GM12878 (cell line): ENCODE results near the gene COL26A1. TPM values are rescaled to one million over a fixed set of nuclear protein-coding genes. Genes with fewer than 3 reads are reported as not detected.

Source experiments
- ATAC-seq: fragments of 200-7000 bp; cut with Tn5 transposase; 3 replicates; pipeline ENCODE4 v1.9.1; 2020; ENCODE audit warnings: mild to moderate bottlenecking, moderate library complexity
- BruUV-seq: library from RNA; stranded (reverse); fragments of 400-500 nt; replicated peaks from 2 replicates; lab custom pipeline; 2021; lab: Mats Ljungman, UMichigan
- CTCF ChIA-PET: fragments of 300-600 bp; sonication (Branson Sonifier 250); formaldehyde crosslinking; extraction: SDS; loops from one replicate; lab custom pipeline; 2021; ENCODE audit warnings: inconsistent platforms; lab: Yijun Ruan, JAX
- POLR2A ChIA-PET: fragments of 350-600 bp; formaldehyde crosslinking; extraction: SDS; loops from one replicate; lab custom pipeline; 2021; ENCODE audit warnings: inconsistent platforms; lab: Charles Lee
- RAD21 ChIA-PET: fragments of 300-600 bp; sonication (Branson Sonifier 250); formaldehyde crosslinking; loops from one replicate; lab custom pipeline; 2023; ENCODE audit warnings: antibody characterized with exemption; ENCODE audit not compliant: unreplicated experiment; lab: Charles Lee
- SMC1A ChIA-PET: fragments of 300-600 bp; sonication (Branson Sonifier 250); formaldehyde crosslinking; loops from one replicate; lab custom pipeline; 2023; ENCODE audit not compliant: unreplicated experiment, uncharacterized antibody; lab: Charles Lee
- DNase-seq: peaks from one replicate; pipeline ENCODE4 v3.0.0-alpha.2; 2011; ENCODE audit warnings: low read depth, low spot score
- FAIRE-seq: peaks from 3 replicates; lab custom pipeline; 2011; peaks lifted over from hg19 to GRCh38; lab: Jason Lieb, UNC
- H2AFZ ChIP-seq: 2 replicates; pipeline ENCODE4 v1.6.0; 2011; ENCODE audit warnings: low read depth, low read length, control low read depth; ENCODE audit not compliant: control insufficient read depth
- H3K27ac ChIP-seq: 2 replicates; pipeline ENCODE4 v1.5.1; 2011; ENCODE audit warnings: control low read depth; ENCODE audit not compliant: control insufficient read depth, insufficient read depth
- H3K27me3 ChIP-seq, 2 experiments: replicated peaks in 1 of 2; 2 replicates each; pipeline versions ENCODE4 v1.6.0 to v1.6.1; 2011; ENCODE audit warnings: low read length in 1 of 2; ENCODE audit not compliant: control insufficient read depth in 2 of 2, insufficient read depth in 2 of 2
- H3K36me3 ChIP-seq, 2 experiments: 2 replicates each; pipeline ENCODE4 v1.5.1; 2011; ENCODE audit warnings: low read length in 1 of 2; ENCODE audit not compliant: control insufficient read depth in 2 of 2, insufficient read depth in 2 of 2
- H3K4me1 ChIP-seq: 2 replicates; pipeline ENCODE4 v1.6.1; 2011; ENCODE audit warnings: mild to moderate bottlenecking, low read length, moderate library complexity, mixed read lengths; ENCODE audit not compliant: control insufficient read depth, insufficient read depth
- H3K4me2 ChIP-seq: 2 replicates; pipeline ENCODE4 v1.6.0; 2011; ENCODE audit warnings: control low read depth; ENCODE audit not compliant: control insufficient read depth, insufficient read depth
- H3K4me3 ChIP-seq: fragments of 200-600 bp; sonication (generic); 2 replicates; pipeline ENCODE4 v1.5.1; 2016
- H3K79me2 ChIP-seq: 2 replicates; pipeline ENCODE4 v1.6.0; 2011; ENCODE audit warnings: low read length; ENCODE audit not compliant: control insufficient read depth, insufficient read depth
- H3K9ac ChIP-seq: 2 replicates; pipeline ENCODE4 v1.8.0; 2011; ENCODE audit warnings: low read length, control low read depth, mixed read lengths; ENCODE audit not compliant: control insufficient read depth, insufficient read depth
- H3K9me3 ChIP-seq: replicated peaks from 3 replicates; pipeline ENCODE4 v1.5.1; 2011; ENCODE audit warnings: mild to moderate bottlenecking, low read length; ENCODE audit not compliant: control insufficient read depth, insufficient read depth
- H4K20me1 ChIP-seq: 2 replicates; pipeline ENCODE4 v1.6.0; 2011; ENCODE audit not compliant: control insufficient read depth, insufficient read depth
- CTCF ChIP-seq, 3 experiments: IDR thresholded peaks in 2 of 3; conservative IDR thresholded peaks in 1 of 3; 2 replicates each; pipeline ENCODE4 v1.5.1; 2011; ENCODE audit warnings: low read depth in 3 of 3, low read length in 3 of 3, mild to moderate bottlenecking in 3 of 3, control low read depth in 2 of 3, moderate library complexity in 2 of 3, inconsistent platforms in 1 of 3, mixed read lengths in 1 of 3; ENCODE audit not compliant: control insufficient read depth in 2 of 3, insufficient read depth in 1 of 3; ENCODE audit errors: extremely low read depth in 1 of 3
- E2F4 ChIP-seq: IDR thresholded peaks from 2 replicates; pipeline ENCODE4 v1.6.1; 2012; ENCODE audit warnings: low read depth, low read length, improper control_type of control experiment
- IKZF2 ChIP-seq, 2 experiments: fragments of 450-650 bp; IDR thresholded peaks; 2 replicates each; pipeline ENCODE4 v1.6.1; 2017; ENCODE audit warnings: mild to moderate bottlenecking in 2 of 2, moderate library complexity in 2 of 2
- NFXL1 ChIP-seq: fragments of 450-650 bp; IDR thresholded peaks from 2 replicates; pipeline ENCODE4 v1.6.1; 2017; ENCODE audit warnings: antibody characterized with exemption, mild to moderate bottlenecking, borderline replicate concordance
- PAX8 ChIP-seq: fragments of 450-650 bp; IDR thresholded peaks from 2 replicates; pipeline ENCODE4 v1.6.1; 2017; ENCODE audit warnings: mild to moderate bottlenecking, moderate library complexity
- POLR2AphosphoS5 ChIP-seq: IDR thresholded peaks from 2 replicates; pipeline ENCODE4 v1.6.1; 2011; ENCODE audit warnings: mild to moderate bottlenecking, low read length, inconsistent platforms
- RAD21 ChIP-seq: IDR thresholded peaks from 2 replicates; pipeline ENCODE4 v1.6.1; 2011; ENCODE audit warnings: mild to moderate bottlenecking, low read depth, low read length, moderate library complexity; ENCODE audit not compliant: insufficient read depth
- RUNX3 ChIP-seq: IDR thresholded peaks from 2 replicates; pipeline ENCODE4 v1.6.1; 2012; ENCODE audit warnings: low read length, inconsistent platforms
- SIN3A ChIP-seq: IDR thresholded peaks from 2 replicates; pipeline ENCODE4 v1.6.1; 2012; ENCODE audit warnings: low read depth, low read length, improper control_type of control experiment
- SMAD1 ChIP-seq: fragments of 450-650 bp; IDR thresholded peaks from 2 replicates; pipeline ENCODE4 v1.6.1; 2018; ENCODE audit warnings: mild to moderate bottlenecking, low read depth; ENCODE audit not compliant: partially characterized antibody
- SMC3 ChIP-seq: IDR thresholded peaks from 2 replicates; pipeline ENCODE4 v1.6.1; 2011; ENCODE audit warnings: low read length, improper control_type of control experiment, borderline replicate concordance
- SP1 ChIP-seq: IDR thresholded peaks from one replicate; pipeline ENCODE4 v1.6.1; 2011; ENCODE audit warnings: low read depth, low read length
- SPI1 ChIP-seq: IDR thresholded peaks from 2 replicates; pipeline ENCODE4 v1.6.1; 2011; ENCODE audit warnings: low read depth, mild to moderate bottlenecking, low read length, moderate library complexity, borderline replicate concordance; ENCODE audit not compliant: insufficient read depth
- STAT1 ChIP-seq: fragments of 450-650 bp; conservative IDR thresholded peaks from 2 replicates; pipeline ENCODE4 v1.6.1; 2014; ENCODE audit warnings: antibody characterized with exemption, mild to moderate bottlenecking
- TCF12 ChIP-seq: IDR thresholded peaks from 2 replicates; pipeline ENCODE4 v1.6.1; 2011; ENCODE audit warnings: low read depth, mild to moderate bottlenecking, low read length
- WGBS: methylation state at CpG from one replicate; pipeline ENCODE4 v1.1.6; 2016; ENCODE audit warnings: low lambda C conversion rate; ENCODE audit not compliant: insufficient replicate concordance, insufficient coverage; ENCODE audit errors: missing lambda C conversion rate; 5-methylcytosine and 5-hydroxymethylcytosine counted together
- in situ Hi-C: fragments of 300-500 bp; cut with MboI; formaldehyde crosslinking; loops from 9 replicates; pipeline ENCODE4 v1.14.3; 2018; ENCODE audit warnings: mixed read lengths
- intact Hi-C: fragments of 100-400 bp; cut with micrococcal nuclease; formaldehyde crosslinking; loops from one replicate; pipeline ENCODE4 v1.14.2; 2022; ENCODE audit not compliant: unreplicated experiment
- polyA plus RNA-seq, 11 experiments: library from polyadenylated mRNA; depleted of rRNA in 4 of 11; unstranded in 6 of 11; stranded (reverse) in 5 of 11; fragments of >200 nt; fragmentation: Nextera tagmentation in 4 of 11; fragmentation: Illumina TruSeq in 1 of 11; extraction: Ambion mirVana in 4 of 11; extraction: Trizol in 1 of 11; gene quantifications; 1 replicate in 1 of 11; 2 replicates in 10 of 11; pipeline versions ENCODE4 v1.2.1 to v1.2.3, GENCODE V29; 2011 to 2016; ENCODE audit warnings: inconsistent platforms in 2 of 11, missing spikeins in 2 of 11, low read depth in 1 of 11
- total RNA-seq, 4 experiments: library from RNA; depleted of rRNA in 3 of 4; stranded (reverse); fragments of >200 nt in 3 of 4; fragmentation: Illumina TruSeq in 1 of 4; extraction: Trizol in 1 of 4; gene quantifications; 2 replicates each; pipeline versions ENCODE4 v1.2.1 to v1.2.3, GENCODE V29; 2013 to 2021

The COL26A1 gene
- total and polyA plus RNA-seq, 10 of the 15 experiments (the other 5 are each of a cell fraction or from before 2014, with no cell fraction given) = 0.08 TPM; not detected in 9

DNA sequence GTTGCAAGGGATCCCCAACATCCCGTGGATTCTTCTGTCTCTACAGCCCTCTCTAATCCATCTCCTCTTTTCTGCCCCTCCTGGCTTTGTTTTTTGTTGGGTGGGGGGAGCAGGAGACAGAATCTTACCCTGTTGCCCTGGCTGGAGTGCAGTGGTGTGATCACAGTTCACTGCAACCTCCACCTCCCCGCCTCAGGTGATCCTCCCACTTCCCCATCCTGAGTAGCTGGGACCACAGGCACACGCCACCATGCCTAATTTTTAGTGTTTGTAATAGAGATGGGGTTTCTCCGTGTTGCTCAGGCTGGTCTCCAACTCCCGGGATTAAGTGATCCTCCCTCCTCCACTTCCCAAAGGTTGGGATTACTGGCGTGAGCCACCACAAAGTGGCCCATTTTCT lies 144.7 kb downstream of the COL26A1 start:
- Histone ChIP-seq H3K4me3 (no peak overlapping the region), H3K4me1 (peaks cover 8% of the 10 kb centered on the region), H3K9ac (no peak overlapping the region), H3K79me2 (no peaks in the 10 kb centered on the region), H4K20me1 (no peaks in the 10 kb centered on the region), H2AFZ (no peak overlapping the region), H3K36me3 (no peaks in the 10 kb centered on the region)
- FAIRE-seq = no peak
- intact Hi-C loops = loop anchor here (1.0 kb wide), 1 partner anchor 143 kb away; no protein-coding TSS in a partner anchor
- BruUV-seq = no TSS peak
- CTCF ChIA-PET = interaction anchor here (1.1 to 1.9 kb wide), 4 partner anchors 10 to 151 kb away, joined by 3 to 5 read pairs (median 4); no protein-coding TSS in a partner anchor
- TF ChIP-seq SPI1 = peak; percentile 37; the same call in 1 of the 2 replicates
- TF ChIP-seq NFXL1 = no peak
- TF ChIP-seq, all 136 proteins: peak for 1
- H3K9me3 ChIP-seq = no peaks in the 10 kb centered on the region
- WGBS = 0% methylated on average over 6 of the region's 6 CpGs
- ATAC-seq (peak; percentile 48), DNase-seq (no peak)
- in situ Hi-C loops = no loop called here
- no peaks in the 10 kb centered on the region for H3K27me3 ChIP-seq
- ChIA-PET RAD21 (no interaction called here), SMC1A (no interaction called here), POLR2A (no interaction called here)
- H3K27ac ChIP-seq = no peak overlapping the region
- H3K4me2 ChIP-seq = 0 out of 2 replicates have a peak overlapping the region, but pooled peaks have one; percentile 22

DNA sequence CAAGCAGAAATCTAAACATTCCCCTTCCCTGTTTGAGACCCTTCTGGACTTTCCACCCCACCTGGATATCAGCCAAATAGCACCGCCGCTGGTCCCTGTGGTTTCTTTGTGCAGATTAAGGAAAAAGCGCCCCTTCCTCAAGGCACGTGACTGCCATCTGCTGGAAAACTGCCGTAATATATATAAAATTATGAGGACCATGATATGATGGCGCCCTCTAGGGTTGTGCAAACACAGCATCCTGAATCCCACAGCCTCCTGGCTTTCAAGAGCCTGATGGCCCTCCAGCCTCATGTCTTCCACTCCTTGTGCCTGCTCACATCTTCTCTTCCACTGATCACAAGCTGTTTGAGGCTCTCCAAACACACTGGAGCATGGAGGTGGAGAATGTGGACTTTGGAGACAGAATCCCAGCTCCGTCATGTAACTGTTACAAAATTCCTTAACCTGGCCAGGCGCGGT lies 145.1 kb downstream of the COL26A1 start:
- H3K4me1 ChIP-seq = peaks cover 8% of the 10 kb centered on the region
- SMC1A ChIA-PET = no interaction called here
- H2AFZ ChIP-seq = no peak overlapping the region
- RAD21 ChIA-PET = interaction anchor here (0.9 to 1.2 kb wide), 2 partner anchors 143 to 145 kb away, joined by 3 read pairs; partner anchors contain the start of gene COL26A1
- POLR2A ChIA-PET = no interaction called here
- no peaks in the 10 kb centered on the region for H3K79me2 ChIP-seq
- H3K9me3 ChIP-seq = no peaks in the 10 kb centered on the region
- in situ Hi-C loops = no loop called here
- intact Hi-C loops = loop anchor here (1.0 kb wide), 1 partner anchor 144 kb away; no protein-coding TSS in a partner anchor
- WGBS = 25% methylated on average over 9 of the region's 9 CpGs
- no peaks in the 10 kb centered on the region for H3K27me3 ChIP-seq
- no peak overlapping the region for H3K4me2 ChIP-seq
- CTCF ChIA-PET = interaction anchor here (0.7 to 1.9 kb wide), 4 partner anchors 21 to 140 kb away, joined by 3 to 5 read pairs (median 4); no protein-coding TSS in a partner anchor
- no peaks in the 10 kb centered on the region for H4K20me1 ChIP-seq
- H3K4me3 ChIP-seq = no peak overlapping the region
- H3K36me3 ChIP-seq = no peaks in the 10 kb centered on the region
- peak; percentile 59 for ATAC-seq
- no TSS peak for BruUV-seq
- FAIRE-seq = peak; percentile 83
- no peak overlapping the region for H3K9ac ChIP-seq
- DNase-seq = no peak
- no peak overlapping the region for H3K27ac ChIP-seq
- TF ChIP-seq STAT1 (no peak), SP1 (no peak), E2F4 (no peak), SMAD1 (no peak), SIN3A (no peak), IKZF2 (IDR thresholded peaks at IDR 0.05) (no peak), RUNX3 (0 out of 2 replicates have a peak, but pooled peaks have one; percentile 17), CTCF (IDR thresholded peaks at IDR 0.05 in 2 of 3, conservative IDR thresholded peaks at IDR 0.05 in 1 of 3; ENCODE audit: control insufficient read depth in 2 of 3, extremely low read depth in 1 of 3, insufficient read depth in 1 of 3, low read depth in 3 of 3, low read length in 3 of 3) (peak; percentile 60 to 83 (median 74)), TCF12 (no peak), POLR2AphosphoS5 (no peak), SMC3 (peak; percentile 14; the same call in 1 of the 2 replicates), SPI1 (no peak), PAX8 (no peak), RAD21 (peak; percentile 56)
